ENCODE measurements around the gene BBX.

Gene BBX

DNA sequence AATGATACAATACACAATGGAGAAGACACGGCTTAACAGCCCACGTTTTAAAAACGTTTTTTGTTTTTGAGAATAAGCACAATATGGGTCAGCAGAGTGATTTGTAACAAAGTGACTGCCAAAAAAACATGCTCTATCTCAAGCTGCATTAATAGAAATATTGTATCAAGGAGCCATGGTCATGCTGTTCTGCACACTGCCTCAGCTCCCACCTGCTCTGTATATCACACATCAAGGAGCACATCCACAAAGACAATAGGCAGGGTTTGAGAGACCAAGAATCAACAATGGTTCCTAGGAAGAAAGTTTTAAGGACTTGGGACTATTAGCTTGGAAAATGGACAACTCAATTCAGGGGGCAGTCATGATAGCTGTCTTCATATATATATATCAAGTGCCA, 6.3 kb upstream of the BBX start:
- H3K4me3 ChIP-seq (ENCODE audit: low read length in 2 of 2): no peak overlapping the region
- no peaks in the 10 kb centered on the region for H3K36me3 ChIP-seq (ENCODE audit: control insufficient read depth in 2 of 2, insufficient read depth in 2 of 2, low read length in 2 of 2)
- no peak overlapping the region for H3K9ac ChIP-seq (ENCODE audit: low read length in 2 of 2)
- no peaks in the 10 kb centered on the region for H3K27me3 ChIP-seq (ENCODE audit: control insufficient read depth in 1 of 2, insufficient read depth in 2 of 2, low read length in 2 of 2)
- H3K9me3 ChIP-seq (ENCODE audit: control insufficient read depth in 2 of 2, low read length in 2 of 2): no peaks in the 10 kb centered on the region
- no peak overlapping the region for H3K27ac ChIP-seq (ENCODE audit: low read length)
- no peaks in the 10 kb centered on the region for H3K4me1 ChIP-seq (ENCODE audit: control insufficient read depth, insufficient read depth, low read length)

DNA sequence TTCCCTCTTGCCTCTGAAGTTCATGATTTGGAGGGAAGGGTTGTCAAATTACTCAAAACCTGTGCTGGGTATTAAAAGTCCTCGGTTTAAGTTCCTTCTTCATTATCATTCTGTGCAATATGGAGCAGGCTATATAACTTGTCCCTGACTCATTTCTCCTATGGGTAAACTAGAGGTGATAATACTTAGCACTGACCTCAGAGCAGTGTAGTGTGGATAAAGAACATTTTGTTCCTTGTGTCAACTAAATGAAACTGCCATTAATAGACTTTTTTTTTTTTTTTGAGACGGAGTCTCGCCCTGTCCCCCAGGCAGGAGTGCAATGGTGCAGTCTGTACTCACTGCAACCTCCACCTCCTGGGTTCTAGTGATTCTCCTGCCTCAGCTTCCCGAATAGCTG, 2.2 kb upstream of the BBX start:
- peaks cover 5% of the 10 kb centered on the region for H3K4me1 ChIP-seq (ENCODE audit: control insufficient read depth, insufficient read depth, low read length)
- H3K27me3 ChIP-seq (ENCODE audit: control insufficient read depth in 1 of 2, insufficient read depth in 2 of 2, low read length in 2 of 2): no peaks in the 10 kb centered on the region
- no peak overlapping the region for H3K4me3 ChIP-seq (ENCODE audit: low read length in 2 of 2)
- H3K36me3 ChIP-seq (ENCODE audit: control insufficient read depth in 2 of 2, insufficient read depth in 2 of 2, low read length in 2 of 2): no peaks in the 10 kb centered on the region
- H3K27ac ChIP-seq (ENCODE audit: low read length): no peak overlapping the region
- no peaks in the 10 kb centered on the region for H3K9me3 ChIP-seq (ENCODE audit: control insufficient read depth in 2 of 2, low read length in 2 of 2)
- H3K9ac ChIP-seq (ENCODE audit: low read length in 2 of 2): no peak overlapping the region

DNA sequence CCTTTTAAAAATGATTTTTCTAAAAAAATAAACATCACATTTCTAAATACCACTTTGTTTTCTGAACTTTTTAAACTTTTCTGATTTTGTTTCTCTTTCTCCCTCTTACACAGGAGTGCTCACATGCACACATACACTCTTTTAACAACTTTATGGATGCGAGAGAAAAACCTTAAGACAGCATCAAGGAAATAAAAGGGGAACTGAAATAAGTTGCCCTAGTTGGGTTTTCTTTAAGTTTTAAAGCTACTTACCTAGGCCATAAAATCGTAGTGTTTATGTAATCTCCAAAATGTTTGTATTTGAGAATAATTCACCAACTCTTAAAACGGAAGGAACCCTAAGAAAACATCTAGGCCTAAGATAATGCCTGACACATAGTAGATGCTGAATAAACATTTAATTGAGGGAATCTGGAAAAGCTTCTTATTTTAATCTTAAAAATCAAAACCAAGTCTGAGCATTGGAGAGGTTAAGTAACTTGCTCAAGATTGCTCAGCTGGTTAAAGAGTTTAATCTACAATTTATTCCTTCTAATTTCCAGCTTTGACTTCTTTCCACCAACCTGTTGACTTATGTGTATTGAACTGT, 1.2 kb upstream of the BBX start:
- H3K27ac ChIP-seq (ENCODE audit: low read length): no peak overlapping the region
- H3K36me3 ChIP-seq (ENCODE audit: control insufficient read depth in 2 of 2, insufficient read depth in 2 of 2, low read length in 2 of 2): no peaks in the 10 kb centered on the region
- peaks cover 13% of the 10 kb centered on the region for H3K4me1 ChIP-seq (ENCODE audit: control insufficient read depth, insufficient read depth, low read length)
- no peaks in the 10 kb centered on the region for H3K9me3 ChIP-seq (ENCODE audit: control insufficient read depth in 2 of 2, low read length in 2 of 2)
- H3K9ac ChIP-seq (ENCODE audit: low read length in 2 of 2): no peak overlapping the region
- H3K4me3 ChIP-seq (ENCODE audit: low read length in 2 of 2): no peak overlapping the region
- H3K27me3 ChIP-seq (ENCODE audit: control insufficient read depth in 1 of 2, insufficient read depth in 2 of 2, low read length in 2 of 2): no peaks in the 10 kb centered on the region

DNA sequence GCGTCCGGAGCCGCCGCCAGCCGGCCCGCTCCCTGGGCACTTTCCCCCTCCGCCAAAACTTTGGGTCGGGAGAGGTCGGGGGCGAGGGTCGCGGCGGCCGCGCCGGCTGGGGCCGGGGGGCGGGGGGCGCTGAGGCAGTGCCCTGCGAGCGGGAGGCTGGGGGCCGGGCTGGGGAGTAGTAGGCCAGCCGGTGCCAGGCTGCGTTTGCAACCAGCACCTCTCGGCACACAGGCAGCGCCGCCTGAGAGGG, 452 bp downstream of the BBX start:
- Histone ChIP-seq H3K27me3 (ENCODE audit: control insufficient read depth in 1 of 2, insufficient read depth in 2 of 2, low read length in 2 of 2) (no peaks in the 10 kb centered on the region), H3K9me3 (ENCODE audit: control insufficient read depth in 2 of 2, low read length in 2 of 2) (no peaks in the 10 kb centered on the region), H3K27ac (ENCODE audit: low read length) (peak overlapping the region; percentile 88), H3K36me3 (ENCODE audit: control insufficient read depth in 2 of 2, insufficient read depth in 2 of 2, low read length in 2 of 2) (no peaks in the 10 kb centered on the region), H3K4me1 (ENCODE audit: control insufficient read depth, insufficient read depth, low read length) (peaks cover 13% of the 10 kb centered on the region), H3K4me3 (ENCODE audit: low read length in 2 of 2) (peak overlapping the region; percentile 87 to 97), H3K9ac (ENCODE audit: low read length in 2 of 2) (peak overlapping the region; percentile 88 to 94)

DNA sequence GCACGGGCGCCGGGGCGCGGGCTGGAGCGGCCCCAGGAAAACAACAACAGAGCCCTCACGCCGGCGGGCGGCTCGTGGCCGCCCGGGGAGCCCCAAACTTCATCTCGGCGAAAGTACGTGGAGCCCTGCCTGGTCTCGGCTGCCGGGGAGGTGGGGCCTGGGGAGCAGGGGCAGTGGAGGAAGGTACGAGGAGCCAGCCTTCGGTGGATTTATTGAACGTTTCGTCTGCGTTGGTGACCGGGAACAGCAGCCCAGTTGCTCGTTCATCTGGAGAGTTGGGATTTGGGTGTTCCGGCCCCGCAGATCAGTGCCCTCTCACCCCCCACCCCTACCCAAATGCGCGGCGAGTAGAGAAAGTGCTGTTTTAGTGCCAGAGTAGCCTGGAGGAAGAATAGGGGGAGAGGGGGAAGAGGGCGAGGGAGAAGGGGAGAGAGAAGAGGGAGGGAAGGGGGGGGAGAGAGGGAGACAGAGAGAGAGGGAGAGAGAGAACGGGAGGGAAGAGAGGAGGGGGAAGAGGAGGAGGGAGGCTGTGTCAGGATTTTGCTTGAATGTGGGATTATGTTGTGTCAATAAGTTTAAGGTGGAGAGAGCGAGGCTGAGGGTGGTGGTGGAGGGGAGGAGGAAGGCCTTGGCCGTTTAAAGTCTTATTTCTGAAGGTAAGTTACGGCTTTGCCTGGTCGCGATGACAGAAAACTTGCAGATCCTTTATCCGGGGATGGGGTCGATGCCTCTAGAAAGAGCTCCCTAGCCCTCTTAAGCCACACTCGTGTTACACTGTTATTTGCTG, 970 bp downstream of the BBX start:
- Histone ChIP-seq H3K36me3 (ENCODE audit: control insufficient read depth in 2 of 2, insufficient read depth in 2 of 2, low read length in 2 of 2) (no peaks in the 10 kb centered on the region), H3K27ac (ENCODE audit: low read length) (peak overlapping the region; percentile 88)

DNA sequence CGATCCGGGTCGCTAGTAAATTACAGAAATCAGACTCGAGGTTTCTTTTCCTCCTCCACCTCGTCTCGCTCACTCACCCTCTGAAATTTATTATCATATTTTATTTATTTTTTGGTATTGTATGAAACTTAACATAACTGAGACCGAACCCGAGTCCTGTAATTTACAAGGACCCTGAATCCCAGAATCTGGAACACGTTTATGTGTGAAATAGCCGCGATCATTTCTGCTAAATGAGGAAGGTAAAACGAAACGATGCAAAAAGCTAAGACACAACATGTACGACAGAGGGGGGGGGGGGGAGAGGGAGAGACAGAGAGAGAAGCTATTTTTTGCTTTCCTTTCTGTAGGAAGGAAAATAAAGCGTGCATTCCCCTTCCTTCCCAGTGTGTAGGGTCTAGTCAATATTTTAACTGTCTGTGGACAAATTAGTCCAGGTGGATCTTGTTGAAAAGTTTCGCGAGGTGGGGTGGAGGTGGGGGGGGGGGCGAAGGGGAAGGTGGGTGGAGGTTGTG, 1.6 kb downstream of the BBX start:
- Histone ChIP-seq H3K9ac (ENCODE audit: low read length in 2 of 2) (peak overlapping the region; percentile 88 to 94), H3K4me3 (ENCODE audit: low read length in 2 of 2) (peak overlapping the region; percentile 87 to 97), H3K27me3 (ENCODE audit: control insufficient read depth in 1 of 2, insufficient read depth in 2 of 2, low read length in 2 of 2) (no peaks in the 10 kb centered on the region), H3K27ac (ENCODE audit: low read length) (peak overlapping the region; percentile 88), H3K9me3 (ENCODE audit: control insufficient read depth in 2 of 2, low read length in 2 of 2) (no peaks in the 10 kb centered on the region), H3K4me1 (ENCODE audit: control insufficient read depth, insufficient read depth, low read length) (peaks cover 13% of the 10 kb centered on the region), H3K36me3 (ENCODE audit: control insufficient read depth in 2 of 2, insufficient read depth in 2 of 2, low read length in 2 of 2) (no peaks in the 10 kb centered on the region)

More for the DNA sequence above, 970 bp downstream of the BBX start:
- Histone ChIP-seq H3K4me3 (ENCODE audit: low read length in 2 of 2) (peak overlapping the region; percentile 87 to 97), H3K4me1 (ENCODE audit: control insufficient read depth, insufficient read depth, low read length) (peaks cover 13% of the 10 kb centered on the region), H3K9ac (ENCODE audit: low read length in 2 of 2) (peak overlapping the region; percentile 88 to 94), H3K9me3 (ENCODE audit: control insufficient read depth in 2 of 2, low read length in 2 of 2) (no peaks in the 10 kb centered on the region), H3K27me3 (ENCODE audit: control insufficient read depth in 1 of 2, insufficient read depth in 2 of 2, low read length in 2 of 2) (no peaks in the 10 kb centered on the region)

DNA sequence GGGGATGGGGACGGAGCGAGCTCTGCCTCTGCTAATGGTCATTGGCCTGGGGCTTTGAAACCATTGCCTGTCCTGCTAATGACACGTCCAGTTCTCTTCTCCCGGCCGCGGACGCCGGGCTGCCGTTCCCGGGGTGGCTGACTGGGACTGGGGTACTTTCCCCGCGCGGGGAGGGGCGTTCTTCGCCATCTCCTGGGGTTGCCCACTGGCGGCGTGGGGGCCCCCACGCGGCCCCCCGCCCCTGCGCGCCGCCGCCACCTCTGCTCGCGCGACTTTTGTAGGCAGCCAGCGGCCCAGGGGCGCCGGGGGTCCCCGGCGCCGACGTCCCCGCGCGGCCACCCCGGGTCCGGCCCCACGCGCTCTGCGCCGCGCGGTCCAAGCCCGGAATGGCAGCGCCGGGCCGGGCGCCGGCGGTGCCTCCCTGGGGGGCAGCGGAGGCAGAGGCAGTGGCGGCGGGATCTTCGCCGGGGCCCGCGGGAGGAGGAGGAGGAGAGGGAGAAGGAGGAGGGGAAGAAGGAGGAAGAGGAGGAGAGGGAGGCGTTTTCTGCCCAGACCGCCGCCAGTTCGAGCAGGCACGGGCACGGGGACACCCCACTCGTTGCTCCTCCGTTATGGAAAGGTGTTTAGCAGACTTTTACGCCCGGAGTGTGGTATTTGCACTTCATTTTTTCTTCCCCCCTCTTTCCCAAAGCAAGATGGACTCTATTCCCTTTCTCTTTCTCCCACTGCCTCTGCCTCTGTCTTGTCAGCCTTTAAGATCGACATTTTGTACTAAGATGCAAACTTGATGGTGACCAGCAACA, 2.3 kb downstream of the BBX start:
- H3K36me3 ChIP-seq (ENCODE audit: control insufficient read depth in 2 of 2, insufficient read depth in 2 of 2, low read length in 2 of 2): no peaks in the 10 kb centered on the region
- peak overlapping the region; percentile 87 to 97 for H3K4me3 ChIP-seq (ENCODE audit: low read length in 2 of 2)
- H3K9me3 ChIP-seq (ENCODE audit: control insufficient read depth in 2 of 2, low read length in 2 of 2): no peaks in the 10 kb centered on the region
- peak overlapping the region; percentile 79 to 94 for H3K9ac ChIP-seq (ENCODE audit: low read length in 2 of 2)
- H3K27ac ChIP-seq (ENCODE audit: low read length): peak overlapping the region; percentile 88
- no peaks in the 10 kb centered on the region for H3K27me3 ChIP-seq (ENCODE audit: control insufficient read depth in 1 of 2, insufficient read depth in 2 of 2, low read length in 2 of 2)
- peaks cover 13% of the 10 kb centered on the region for H3K4me1 ChIP-seq (ENCODE audit: control insufficient read depth, insufficient read depth, low read length)

DNA sequence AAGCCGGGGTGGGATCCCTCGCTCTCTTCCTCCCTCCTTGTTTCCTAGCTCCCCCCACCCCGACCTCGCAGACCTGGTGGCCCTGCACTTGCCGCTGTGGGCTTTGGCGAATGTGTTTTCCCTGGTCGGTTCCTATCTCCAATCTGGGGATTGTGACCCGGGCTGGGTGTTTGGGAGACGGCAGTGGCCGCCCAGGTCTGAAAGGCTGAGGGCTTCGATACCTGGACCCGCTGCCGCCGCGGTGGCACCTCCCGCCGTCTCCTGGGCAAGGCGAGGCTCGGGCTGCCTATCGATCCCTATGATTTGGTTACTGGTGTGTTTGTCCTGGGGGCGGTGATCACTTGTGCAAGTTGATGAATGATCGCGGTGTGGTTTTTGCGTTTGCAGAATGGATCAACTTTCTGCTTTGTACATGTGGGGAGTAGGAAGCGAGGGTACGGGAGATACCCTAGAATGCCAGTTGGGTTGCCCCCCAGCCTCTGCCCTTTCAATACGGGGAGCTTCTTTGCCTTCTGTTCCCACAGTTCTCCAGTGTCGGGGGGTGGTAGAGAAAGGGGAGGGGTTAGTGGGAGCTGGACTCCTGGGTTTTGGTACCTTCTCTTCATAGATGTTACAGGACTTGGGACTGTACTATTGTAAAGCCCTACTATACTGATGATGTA, 3.0 kb downstream of the BBX start:
- Histone ChIP-seq H3K4me1 (ENCODE audit: control insufficient read depth, insufficient read depth, low read length) (peaks cover 13% of the 10 kb centered on the region), H3K4me3 (ENCODE audit: low read length in 2 of 2) (peak overlapping the region; percentile 87 to 97), H3K27me3 (ENCODE audit: control insufficient read depth in 1 of 2, insufficient read depth in 2 of 2, low read length in 2 of 2) (no peaks in the 10 kb centered on the region), H3K27ac (ENCODE audit: low read length) (peak overlapping the region; percentile 25), H3K9ac (ENCODE audit: low read length in 2 of 2) (peak overlapping the region; percentile 79 to 94), H3K9me3 (ENCODE audit: control insufficient read depth in 2 of 2, low read length in 2 of 2) (no peaks in the 10 kb centered on the region), H3K36me3 (ENCODE audit: control insufficient read depth in 2 of 2, insufficient read depth in 2 of 2, low read length in 2 of 2) (no peaks in the 10 kb centered on the region)

DNA sequence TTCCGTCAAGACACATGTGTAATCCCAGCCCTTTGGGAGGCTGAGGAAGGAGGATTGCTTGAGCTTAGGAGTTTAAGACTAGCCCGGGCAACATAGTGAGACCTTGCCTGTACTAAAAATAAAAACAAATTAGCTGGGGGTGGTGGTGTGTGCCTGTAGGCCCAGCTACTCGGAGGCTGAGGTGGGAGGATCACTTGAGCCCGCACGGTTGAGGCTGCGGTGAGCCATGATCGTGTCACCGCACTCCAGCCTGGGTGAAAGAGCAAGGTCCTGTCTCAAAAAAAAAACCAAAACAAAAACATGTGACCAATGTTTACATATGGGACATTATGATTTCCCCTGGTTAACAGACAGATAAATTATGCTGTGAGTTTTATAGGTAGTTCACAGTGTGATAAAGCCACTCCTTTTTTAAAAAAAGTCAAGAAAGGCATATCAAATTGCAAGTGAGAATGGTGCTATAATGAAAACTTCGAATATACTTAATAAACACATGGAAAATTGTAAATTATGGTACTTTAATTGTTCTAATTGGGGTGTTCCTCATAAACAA, 9.2 kb downstream of the BBX start:
- Histone ChIP-seq H3K9ac (ENCODE audit: low read length in 2 of 2) (no peak overlapping the region), H3K27me3 (ENCODE audit: control insufficient read depth in 1 of 2, insufficient read depth in 2 of 2, low read length in 2 of 2) (no peaks in the 10 kb centered on the region)

DNA sequence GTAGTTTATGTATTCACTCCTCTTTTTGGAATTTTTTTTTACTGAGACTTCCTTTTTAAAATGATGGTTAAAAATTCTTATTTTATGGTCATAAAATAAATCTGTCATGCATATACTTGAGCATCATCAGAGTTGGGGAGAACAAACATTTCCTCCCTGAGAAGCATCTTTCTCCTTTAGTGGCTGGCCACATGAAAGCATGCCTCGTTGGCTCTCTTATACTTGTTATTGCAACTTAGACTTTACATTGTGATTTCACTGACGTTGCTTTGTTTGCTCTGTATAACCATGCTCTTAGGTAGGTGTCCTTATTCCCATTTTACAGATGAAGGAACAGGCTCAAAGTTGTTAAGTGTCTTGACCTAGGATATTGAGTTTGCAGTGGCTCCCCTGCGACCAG, 18.1 kb downstream of the BBX start:
- no peaks in the 10 kb centered on the region for H3K27me3 ChIP-seq (ENCODE audit: control insufficient read depth in 1 of 2, insufficient read depth in 2 of 2, low read length in 2 of 2)
- no peaks in the 10 kb centered on the region for H3K9me3 ChIP-seq (ENCODE audit: control insufficient read depth in 2 of 2, low read length in 2 of 2)
- no peak overlapping the region for H3K9ac ChIP-seq (ENCODE audit: low read length in 2 of 2)
- no peaks in the 10 kb centered on the region for H3K36me3 ChIP-seq (ENCODE audit: control insufficient read depth in 2 of 2, insufficient read depth in 2 of 2, low read length in 2 of 2)
- no peak overlapping the region for H3K4me3 ChIP-seq (ENCODE audit: low read length in 2 of 2)
- no peak overlapping the region for H3K27ac ChIP-seq (ENCODE audit: low read length)
- no peaks in the 10 kb centered on the region for H3K4me1 ChIP-seq (ENCODE audit: control insufficient read depth, insufficient read depth, low read length)

More for the DNA sequence above, 9.2 kb downstream of the BBX start:
- Histone ChIP-seq H3K4me1 (ENCODE audit: control insufficient read depth, insufficient read depth, low read length) (no peaks in the 10 kb centered on the region), H3K36me3 (ENCODE audit: control insufficient read depth in 2 of 2, insufficient read depth in 2 of 2, low read length in 2 of 2) (no peaks in the 10 kb centered on the region), H3K4me3 (ENCODE audit: low read length in 2 of 2) (no peak overlapping the region), H3K9me3 (ENCODE audit: control insufficient read depth in 2 of 2, low read length in 2 of 2) (no peaks in the 10 kb centered on the region), H3K27ac (ENCODE audit: low read length) (no peak overlapping the region)

Data from stomach smooth muscle (tissue), 2 donors.